SK-N-SH treated with all-trans-retinoic acid at 6 μM for 48 hours (cell line): ENCODE data around the gene BCAR3.

Experiments
- ATAC-seq: fragments of 200-7000 bp; cut with Tn5 transposase; 3 replicates; pipeline ENCODE4 v1.9.1; 2020; ENCODE audit warnings: mild to moderate bottlenecking, moderate library complexity
- ARNTL ChIP-seq: fragments of 450-650 bp; formaldehyde crosslinking; IDR thresholded peaks from 2 replicates; pipeline ENCODE4 v1.5.0; 2020; ENCODE audit warnings: low read depth, mild to moderate bottlenecking, moderate library complexity, borderline replicate concordance
- BACH2 ChIP-seq: fragments of 250-450 bp; sonication (Bioruptor Pico); IDR thresholded peaks from 2 replicates; pipeline ENCODE4 v1.9.0; 2021; ENCODE audit warnings: mild to moderate bottlenecking, borderline replicate concordance
- CREB5 ChIP-seq: fragments of 250-450 bp; sonication (Bioruptor Pico); IDR thresholded peaks from 2 replicates; pipeline ENCODE4 v1.5.1; 2020; ENCODE audit warnings: low read depth, mild to moderate bottlenecking, moderate library complexity
- CSDC2 ChIP-seq: fragments of 250-450 bp; sonication (Bioruptor Pico); IDR thresholded peaks from 2 replicates; pipeline ENCODE4 v1.5.0; 2020; ENCODE audit warnings: mild to moderate bottlenecking, moderate library complexity
- CSRNP3 ChIP-seq: fragments of 250-450 bp; sonication (Bioruptor Pico); IDR thresholded peaks from 2 replicates; pipeline ENCODE4 v1.5.1; 2021; ENCODE audit warnings: mild to moderate bottlenecking, moderate library complexity
- ESRRG ChIP-seq: fragments of 250-450 bp; sonication (Bioruptor Pico); IDR thresholded peaks from 2 replicates; pipeline ENCODE4 v1.6.1; 2021; ENCODE audit warnings: mild to moderate bottlenecking
- GLIS3 ChIP-seq: fragments of 250-450 bp; sonication (Bioruptor Pico); IDR thresholded peaks from 2 replicates; pipeline ENCODE4 v1.5.0; 2020; ENCODE audit warnings: mild to moderate bottlenecking, moderate library complexity
- ISL1 ChIP-seq: fragments of 250-450 bp; sonication (Bioruptor Pico); IDR thresholded peaks from 2 replicates; pipeline ENCODE4 v2.1.2; 2022; ENCODE audit warnings: mild to moderate bottlenecking, moderate library complexity
- OSR1 ChIP-seq: fragments of 250-450 bp; sonication (Bioruptor Pico); IDR thresholded peaks from 2 replicates; pipeline ENCODE4 v1.8.0; 2022; ENCODE audit warnings: moderate library complexity, mild to moderate bottlenecking, inconsistent platforms
- PPARA ChIP-seq: fragments of 250-450 bp; sonication (Bioruptor Pico); IDR thresholded peaks from 2 replicates; pipeline ENCODE4 v1.5.0; 2020; ENCODE audit warnings: mild to moderate bottlenecking, borderline replicate concordance
- RARB ChIP-seq: fragments of 250-450 bp; sonication (Bioruptor Pico); IDR thresholded peaks from 2 replicates; pipeline ENCODE4 v1.8.0; 2021; ENCODE audit warnings: mild to moderate bottlenecking, moderate library complexity
- SNAI2 ChIP-seq: fragments of 250-450 bp; sonication (Bioruptor Pico); IDR thresholded peaks from 2 replicates; pipeline ENCODE4 v1.5.0; 2020; ENCODE audit warnings: mild to moderate bottlenecking, moderate library complexity
- TCF4 ChIP-seq: fragments of 250-450 bp; sonication (Bioruptor Pico); IDR thresholded peaks from 2 replicates; pipeline ENCODE4 v1.8.0; 2021; ENCODE audit warnings: mild to moderate bottlenecking, moderate library complexity, borderline replicate concordance
- TOX ChIP-seq: fragments of 250-450 bp; sonication (Bioruptor Pico); IDR thresholded peaks from 2 replicates; pipeline ENCODE4 v1.8.0; 2021; ENCODE audit warnings: mild to moderate bottlenecking, moderate library complexity, borderline replicate concordance
- TSHZ2 ChIP-seq: fragments of 250-450 bp; sonication (Bioruptor Pico); IDR thresholded peaks from 2 replicates; pipeline ENCODE4 v1.5.0; 2020; ENCODE audit warnings: mild to moderate bottlenecking, moderate library complexity
- ZC3H10 ChIP-seq: fragments of 250-450 bp; sonication (Bioruptor Pico); IDR thresholded peaks from 2 replicates; pipeline ENCODE4 v1.5.1; 2021; ENCODE audit warnings: mild to moderate bottlenecking, moderate library complexity
- ZFP3 ChIP-seq: fragments of 250-450 bp; sonication (Bioruptor Pico); IDR thresholded peaks from 2 replicates; pipeline ENCODE4 v1.5.0; 2020; ENCODE audit warnings: mild to moderate bottlenecking, moderate library complexity
- ZFP30 ChIP-seq: fragments of 450-650 bp; formaldehyde crosslinking; IDR thresholded peaks from 2 replicates; pipeline ENCODE4 v1.5.0; 2022; ENCODE audit warnings: mild to moderate bottlenecking, moderate library complexity
- ZNF565 ChIP-seq: fragments of 450-650 bp; formaldehyde crosslinking; conservative IDR thresholded peaks from 2 replicates; pipeline ENCODE4 v1.5.0; 2020; ENCODE audit warnings: low read depth, mild to moderate bottlenecking, moderate library complexity
- ZNF70 ChIP-seq: fragments of 450-650 bp; formaldehyde crosslinking; IDR thresholded peaks from 2 replicates; pipeline ENCODE4 v1.5.0; 2020; ENCODE audit warnings: mild to moderate bottlenecking, moderate library complexity
- ZNF8 ChIP-seq: fragments of 450-650 bp; formaldehyde crosslinking; IDR thresholded peaks from 2 replicates; pipeline ENCODE4 v1.5.0; 2020; ENCODE audit warnings: mild to moderate bottlenecking, moderate library complexity
- TF ChIP-seq, protein P1 (sequence below): fragments of 250-450 bp; sonication (Bioruptor Pico); IDR thresholded peaks from 2 replicates; pipeline ENCODE4 v1.8.0; 2021; ENCODE audit warnings: low read depth, mild to moderate bottlenecking, moderate library complexity, borderline replicate concordance

BCAR3 gene

GRCh38 chr1:93729502-93729901 is 47.9 kb upstream of the BCAR3 start (continued):
- TF ChIP-seq BACH2 (CRISPR knock-in tag) (no peak), ESRRG (no peak), PPARA (CRISPR knock-in tag) (no peak), CSDC2 (CRISPR knock-in tag) (no peak), CSRNP3 (CRISPR knock-in tag) (no peak), GLIS3 (no peak), ZFP3 (CRISPR knock-in tag) (no peak), ZNF565 (CRISPR knock-in tag) (no peak), TOX (CRISPR knock-in tag) (no peak), OSR1 (no peak), TCF4 (CRISPR knock-in tag) (no peak)
- TF ChIP-seq, all 23 proteins: peak for 0

GRCh38 chr1:93728480-93729131 is 47.0 kb upstream of the BCAR3 start:
- ATAC-seq: no peak
- TF ChIP-seq ZNF8 (CRISPR knock-in tag) (no peak), BACH2 (CRISPR knock-in tag) (no peak), SNAI2 (CRISPR knock-in tag) (no peak), PPARA (CRISPR knock-in tag) (no peak), ISL1 (CRISPR knock-in tag) (no peak), CREB5 (no peak), ARNTL (CRISPR knock-in tag) (no peak), ZFP30 (CRISPR knock-in tag) (no peak), ZFP3 (CRISPR knock-in tag) (no peak), TOX (CRISPR knock-in tag) (no peak), RARB (CRISPR knock-in tag) (no peak), CSDC2 (CRISPR knock-in tag) (no peak), CSRNP3 (CRISPR knock-in tag) (no peak), ESRRG (no peak), GLIS3 (no peak), TSHZ2 (no peak), OSR1 (no peak), ZNF565 (CRISPR knock-in tag) (no peak)

DNA sequence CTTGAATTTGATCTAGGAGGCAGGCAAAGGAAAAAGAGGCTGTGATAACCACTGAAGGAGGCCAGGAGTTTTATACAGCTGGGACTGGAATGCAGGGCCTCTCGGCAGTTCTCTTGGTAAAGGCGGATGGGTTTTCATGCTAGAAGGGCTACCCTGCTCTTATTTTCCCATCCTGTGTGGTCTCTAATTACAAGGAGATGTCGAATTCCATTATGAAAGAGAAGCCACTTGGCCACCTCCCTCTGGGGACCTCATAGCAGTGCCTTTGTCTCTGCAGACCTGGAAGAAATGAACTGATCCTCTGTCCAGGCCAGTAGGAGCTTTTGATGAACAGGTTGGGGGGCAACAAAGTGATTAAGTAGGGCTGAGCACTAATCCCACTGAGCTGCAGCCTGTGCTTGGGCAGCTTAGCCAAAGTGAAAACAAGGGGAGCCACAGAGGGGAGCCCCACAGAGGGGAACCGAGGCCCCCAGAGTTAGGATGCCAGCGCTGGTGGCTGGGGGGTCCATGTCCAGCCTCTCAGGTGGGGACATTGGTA is 42.2 kb upstream of the BCAR3 start:
- no peak for ATAC-seq
- TF ChIP-seq ZNF565 (CRISPR knock-in tag) (no peak), GLIS3 (no peak), ZC3H10 (CRISPR knock-in tag) (no peak), ZNF70 (CRISPR knock-in tag) (no peak), TSHZ2 (no peak), SNAI2 (CRISPR knock-in tag) (no peak)
- TF ChIP-seq, protein P1, sequence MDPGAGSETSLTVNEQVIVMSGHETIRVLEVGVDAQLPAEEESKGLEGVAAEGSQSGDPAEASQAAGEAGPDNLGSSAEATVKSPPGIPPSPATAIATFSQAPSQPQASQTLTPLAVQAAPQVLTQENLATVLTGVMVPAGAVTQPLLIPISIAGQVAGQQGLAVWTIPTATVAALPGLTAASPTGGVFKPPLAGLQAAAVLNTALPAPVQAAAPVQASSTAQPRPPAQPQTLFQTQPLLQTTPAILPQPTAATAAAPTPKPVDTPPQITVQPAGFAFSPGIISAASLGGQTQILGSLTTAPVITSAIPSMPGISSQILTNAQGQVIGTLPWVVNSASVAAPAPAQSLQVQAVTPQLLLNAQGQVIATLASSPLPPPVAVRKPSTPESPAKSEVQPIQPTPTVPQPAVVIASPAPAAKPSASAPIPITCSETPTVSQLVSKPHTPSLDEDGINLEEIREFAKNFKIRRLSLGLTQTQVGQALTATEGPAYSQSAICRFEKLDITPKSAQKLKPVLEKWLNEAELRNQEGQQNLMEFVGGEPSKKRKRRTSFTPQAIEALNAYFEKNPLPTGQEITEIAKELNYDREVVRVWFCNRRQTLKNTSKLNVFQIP: no peak
